Activated CD4-positive, CD25-positive, alpha-beta regulatory T cell treated with anti-CD3 and anti-CD28 coated beads, Interleukin-2, amount 50 U/mL, for 24 hours (primary cell): ENCODE data around the gene SMOC2.

Experiments
- ATAC-seq, 2 donors: fragments of 150-1000 bp; cut with Tn5 transposase; one replicate each; pipeline ENCODE4 v1.10.0; 2021; ENCODE audit warnings: mild to moderate bottlenecking in 1 of 2, moderate library complexity in 1 of 2

Gene SMOC2

DNA sequence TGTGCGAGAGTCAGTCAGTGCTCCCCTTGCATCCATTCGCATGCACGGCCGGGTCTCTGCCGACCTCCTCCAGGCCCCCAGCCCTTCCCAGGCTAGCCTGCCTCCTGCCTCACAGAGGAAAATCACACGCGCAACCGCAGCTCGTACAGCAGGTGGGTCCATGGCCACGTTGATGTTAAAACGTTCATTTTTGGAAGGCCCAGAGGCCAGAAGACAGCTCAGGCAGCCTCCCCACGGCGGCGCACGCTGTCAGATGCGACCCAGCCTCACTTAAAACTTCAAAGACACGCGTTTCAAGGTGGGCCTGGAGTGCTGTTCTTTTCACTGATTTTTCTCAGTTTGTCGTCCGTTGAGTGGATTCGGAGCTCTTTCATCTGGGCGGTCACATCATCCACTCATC lies 276.5 kb downstream of the SMOC2 start:
- no peak for ATAC-seq
